ENCODE measurements around the gene TSC2. TPM values are rescaled to one million over a fixed set of nuclear protein-coding genes. Genes with fewer than 3 reads are reported as not detected.

Gene TSC2
- total RNA-seq, 2 experiments from 2014 or later, result 88.4 to 90.1 TPM

- CTCF ChIA-PET, result no interaction called here
- Mint-ChIP-seq H3K9me3 (no peaks in the 10 kb centered on the region), H3K36me3 (ENCODE audit: low read depth) (peaks cover under 1% of the 10 kb centered on the region), H3K4me3 (no peak overlapping the region), H3K27ac (no peak overlapping the region), H3K4me1 (no peaks in the 10 kb centered on the region), H3K27me3 (no peaks in the 10 kb centered on the region)
- no peak for DNase-seq
- POLR2A ChIA-PET, result no interaction called here
Observed at GRCh38 chr16:2060346-2060745, 12.6 kb downstream of the TSC2 start.

GRCh38 chr16:2061023-2061422 lies 13.2 kb downstream of the TSC2 start:
- ChIA-PET CTCF (no interaction called here), POLR2A (no interaction called here)
- no peak for DNase-seq
- no peak overlapping the region for H3K4me3 Mint-ChIP-seq
- H3K9me3 Mint-ChIP-seq, result no peaks in the 10 kb centered on the region
- peaks cover 3% of the 10 kb centered on the region for H3K4me1 Mint-ChIP-seq
- no peaks in the 10 kb centered on the region for H3K27me3 Mint-ChIP-seq
- H3K36me3 Mint-ChIP-seq (ENCODE audit: low read depth), result peaks cover 3% of the 10 kb centered on the region
- no peak overlapping the region for H3K27ac Mint-ChIP-seq

- CTCF ChIA-PET, result no interaction called here
- no peaks in the 10 kb centered on the region for H3K27me3 Mint-ChIP-seq
- H3K36me3 Mint-ChIP-seq (ENCODE audit: low read depth), result peaks cover 7% of the 10 kb centered on the region
- peaks cover 4% of the 10 kb centered on the region for H3K4me1 Mint-ChIP-seq
- DNase-seq, result no peak
- no peak overlapping the region for H3K4me3 Mint-ChIP-seq
- no peaks in the 10 kb centered on the region for H3K9me3 Mint-ChIP-seq
- POLR2A ChIA-PET, result no interaction called here
- no peak overlapping the region for H3K27ac Mint-ChIP-seq
Observed at GRCh38 chr16:2061526-2061925, 13.7 kb downstream of the TSC2 start.

GRCh38 chr16:2062801-2063200 lies 15.0 kb downstream of the TSC2 start:
- peaks cover 4% of the 10 kb centered on the region for H3K4me1 Mint-ChIP-seq
- no peaks in the 10 kb centered on the region for H3K9me3 Mint-ChIP-seq
- H3K27ac Mint-ChIP-seq, result no peak overlapping the region
- ChIA-PET CTCF (no interaction called here), POLR2A (interaction anchor here (1.6 kb wide), 1 partner anchor 9 kb away, joined by 4 read pairs; no protein-coding TSS in a partner anchor)
- peaks cover 13% of the 10 kb centered on the region for H3K36me3 Mint-ChIP-seq (ENCODE audit: low read depth)
- no peak for DNase-seq
- no peak overlapping the region for H3K4me3 Mint-ChIP-seq
- H3K27me3 Mint-ChIP-seq, result no peaks in the 10 kb centered on the region

GRCh38 chr16:2063861-2064260 lies 16.1 kb downstream of the TSC2 start:
- H3K27me3 Mint-ChIP-seq, result no peaks in the 10 kb centered on the region
- peaks cover 4% of the 10 kb centered on the region for H3K4me1 Mint-ChIP-seq
- no peak for DNase-seq
- ChIA-PET POLR2A (no interaction called here), CTCF (no interaction called here)
- no peak overlapping the region for H3K4me3 Mint-ChIP-seq
- no peak overlapping the region for H3K27ac Mint-ChIP-seq
- H3K36me3 Mint-ChIP-seq (ENCODE audit: low read depth), result peaks cover 16% of the 10 kb centered on the region
- H3K9me3 Mint-ChIP-seq, result no peaks in the 10 kb centered on the region

GRCh38 chr16:2064368-2064945 lies 16.7 kb downstream of the TSC2 start:
- Mint-ChIP-seq H3K4me1 (peaks cover 4% of the 10 kb centered on the region), H3K9me3 (no peaks in the 10 kb centered on the region), H3K27ac (no peak overlapping the region), H3K27me3 (no peaks in the 10 kb centered on the region), H3K4me3 (no peak overlapping the region), H3K36me3 (ENCODE audit: low read depth) (peaks cover 16% of the 10 kb centered on the region)
- POLR2A ChIA-PET, result no interaction called here
- CTCF ChIA-PET, result no interaction called here
- no peak for DNase-seq

GRCh38 chr16:2066139-2066538 lies 18.4 kb downstream of the TSC2 start:
- ChIA-PET CTCF (interaction anchor here (0.5 to 1.0 kb wide), 2 partner anchors 55 to 74 kb away, joined by 3 read pairs; no protein-coding TSS in a partner anchor), POLR2A (interaction anchor here (0.8 kb wide), 1 partner anchor 27 kb away, joined by 3 read pairs; no protein-coding TSS in a partner anchor)
- Mint-ChIP-seq H3K27me3 (no peaks in the 10 kb centered on the region), H3K4me3 (no peak overlapping the region), H3K36me3 (ENCODE audit: low read depth) (peaks cover 19% of the 10 kb centered on the region), H3K4me1 (peaks cover 4% of the 10 kb centered on the region), H3K27ac (no peak overlapping the region), H3K9me3 (no peaks in the 10 kb centered on the region)
- DNase-seq, result no peak

- no peak for DNase-seq
- Mint-ChIP-seq H3K27me3 (no peaks in the 10 kb centered on the region), H3K27ac (no peak overlapping the region), H3K4me1 (peaks cover 3% of the 10 kb centered on the region), H3K4me3 (no peak overlapping the region), H3K9me3 (no peaks in the 10 kb centered on the region), H3K36me3 (ENCODE audit: low read depth) (peaks cover 24% of the 10 kb centered on the region)
- CTCF ChIA-PET, result no interaction called here
- POLR2A ChIA-PET, result interaction anchor here (0.6 to 1.3 kb wide), 2 partner anchors 24 to 25 kb away, joined by 3 read pairs; partner anchors contain the start of genes NTHL1 and TSC2
Observed at GRCh38 chr16:2070576-2071453, 23.0 kb downstream of the TSC2 start.

GRCh38 chr16:2071454-2072202 lies 23.8 kb downstream of the TSC2 start:
- Mint-ChIP-seq H3K36me3 (ENCODE audit: low read depth) (peaks cover 20% of the 10 kb centered on the region), H3K27me3 (no peaks in the 10 kb centered on the region), H3K4me3 (no peak overlapping the region)

GRCh38 chr16:2072926-2073325 lies 25.1 kb downstream of the TSC2 start:
- POLR2A ChIA-PET, result no interaction called here
- DNase-seq, result no peak
- no peaks in the 10 kb centered on the region for H3K4me1 Mint-ChIP-seq
- H3K4me3 Mint-ChIP-seq, result no peak overlapping the region
- CTCF ChIA-PET, result no interaction called here
- H3K36me3 Mint-ChIP-seq (ENCODE audit: low read depth), result peaks cover 15% of the 10 kb centered on the region
- H3K27me3 Mint-ChIP-seq, result no peaks in the 10 kb centered on the region
- no peaks in the 10 kb centered on the region for H3K9me3 Mint-ChIP-seq
- no peak overlapping the region for H3K27ac Mint-ChIP-seq

More at GRCh38 chr16:2071454-2072202, 23.8 kb downstream of the TSC2 start:
- no peak for DNase-seq
- no peaks in the 10 kb centered on the region for H3K9me3 Mint-ChIP-seq
- POLR2A ChIA-PET, result interaction anchor here (0.6 to 1.3 kb wide), 4 partner anchors 9 to 84 kb away, joined by 3 to 4 read pairs (median 4); partner anchors contain the start of genes NTHL1, TRAF7 and TSC2
- no peaks in the 10 kb centered on the region for H3K4me1 Mint-ChIP-seq
- no peak overlapping the region for H3K27ac Mint-ChIP-seq
- CTCF ChIA-PET, result interaction anchor here (0.6 kb wide), 1 partner anchor 49 kb away, joined by 4 read pairs; no protein-coding TSS in a partner anchor

GRCh38 chr16:2074071-2074470 lies 26.3 kb downstream of the TSC2 start:
- Mint-ChIP-seq H3K27ac (no peak overlapping the region), H3K9me3 (no peaks in the 10 kb centered on the region), H3K27me3 (no peaks in the 10 kb centered on the region), H3K4me1 (no peaks in the 10 kb centered on the region), H3K4me3 (no peak overlapping the region), H3K36me3 (ENCODE audit: low read depth) (peaks cover 12% of the 10 kb centered on the region)
- DNase-seq, result no peak
- CTCF ChIA-PET, result no interaction called here
- POLR2A ChIA-PET, result no interaction called here

- Mint-ChIP-seq H3K4me1 (no peaks in the 10 kb centered on the region), H3K4me3 (no peak overlapping the region), H3K9me3 (no peaks in the 10 kb centered on the region), H3K27me3 (no peaks in the 10 kb centered on the region), H3K27ac (no peak overlapping the region), H3K36me3 (ENCODE audit: low read depth) (peaks cover 9% of the 10 kb centered on the region)
- CTCF ChIA-PET, result no interaction called here
- POLR2A ChIA-PET, result no interaction called here
- no peak for DNase-seq
Observed at GRCh38 chr16:2075631-2076030, 27.8 kb downstream of the TSC2 start.

Data from activated CD4-positive, alpha-beta memory T cell treated with anti-CD3 and anti-CD28 coated beads, Interleukin-2, amount 10 ng/mL, durations not matched to agents 7 days and 5 days (primary cell).